ENCODE results near the gene CRIM1.

CRIM1 gene

DNA sequence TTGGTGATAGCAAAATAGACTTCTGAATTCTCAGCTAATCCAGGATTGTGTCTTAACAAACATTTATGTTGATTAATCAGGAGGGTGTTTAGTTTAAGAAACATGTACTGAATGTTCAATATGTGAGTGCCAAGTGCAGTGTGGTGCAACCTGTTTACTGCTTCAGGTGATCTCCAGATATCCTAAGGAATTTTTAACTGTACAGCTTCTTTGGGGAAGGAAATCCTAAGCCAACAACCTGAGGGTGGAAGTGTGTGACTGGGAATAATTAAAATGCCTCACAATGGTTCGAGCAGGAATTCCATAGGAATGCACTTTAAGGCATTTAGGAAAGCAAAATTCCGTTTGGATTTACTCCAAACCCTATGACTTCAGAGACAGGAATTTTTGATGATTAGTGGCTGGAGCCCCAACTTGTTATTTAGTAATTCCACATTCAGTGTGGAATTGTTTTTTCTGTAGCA lies 16.4 kb downstream of the CRIM1 start:
- no peak for DNase-seq (ENCODE audit: low read depth)

DNA sequence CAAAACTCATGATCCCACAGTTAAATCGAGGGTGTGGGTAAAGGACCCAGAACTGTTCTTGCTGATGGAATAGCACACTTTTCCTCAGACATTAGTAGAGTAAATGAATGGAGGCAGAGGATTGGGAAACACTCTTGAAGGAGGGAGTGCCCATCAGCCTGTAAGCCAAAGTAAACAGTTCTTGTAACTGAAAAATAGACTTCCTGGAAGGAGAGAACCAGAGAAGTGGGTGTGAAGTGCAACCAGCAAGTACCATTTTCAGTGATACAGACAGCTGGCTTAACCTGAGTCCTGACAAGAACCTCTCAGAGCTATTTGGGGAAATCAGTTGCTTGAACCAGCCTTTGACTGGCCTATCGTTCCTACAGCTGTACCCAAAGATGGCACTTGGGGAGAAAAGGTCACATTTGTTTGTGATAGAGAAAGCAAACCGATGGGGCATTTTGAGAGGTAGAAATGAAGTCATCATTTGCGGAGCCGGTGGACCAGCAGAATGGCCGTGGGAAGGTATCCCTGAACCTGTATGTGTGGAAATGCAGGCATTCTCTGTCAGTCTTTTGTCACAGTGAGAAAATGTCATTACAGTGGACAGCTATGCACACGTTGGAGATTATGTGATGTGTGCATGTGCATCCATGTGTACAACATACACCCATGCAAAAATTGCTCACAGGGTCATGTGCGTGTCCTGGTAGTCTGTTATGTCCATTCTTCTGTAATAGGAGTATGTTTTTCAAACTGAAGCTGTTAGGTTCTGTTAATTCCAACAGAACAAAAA lies 17.8 kb downstream of the CRIM1 start:
- DNase-seq (ENCODE audit: low read depth): no peak

DNA sequence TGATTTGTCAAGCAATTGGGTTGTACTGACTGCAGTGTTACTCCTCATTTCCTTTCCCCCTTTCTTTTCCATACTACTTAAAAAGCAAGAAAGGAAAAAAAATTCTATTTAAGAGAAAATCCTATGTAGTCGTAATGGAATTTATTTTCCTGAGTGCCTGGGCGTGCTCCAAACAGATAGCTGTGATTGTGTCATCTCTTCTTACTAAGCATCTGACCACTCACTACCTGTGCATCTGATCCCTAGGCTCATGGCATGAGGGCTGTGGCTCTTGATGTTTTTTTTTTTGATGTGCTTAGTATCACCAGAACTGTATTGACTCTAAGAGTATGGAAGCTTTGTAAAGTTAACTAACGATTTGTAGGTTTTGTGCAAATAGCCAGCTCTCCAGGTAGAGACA lies 19.0 kb downstream of the CRIM1 start:
- no peak for DNase-seq (ENCODE audit: low read depth)

DNA sequence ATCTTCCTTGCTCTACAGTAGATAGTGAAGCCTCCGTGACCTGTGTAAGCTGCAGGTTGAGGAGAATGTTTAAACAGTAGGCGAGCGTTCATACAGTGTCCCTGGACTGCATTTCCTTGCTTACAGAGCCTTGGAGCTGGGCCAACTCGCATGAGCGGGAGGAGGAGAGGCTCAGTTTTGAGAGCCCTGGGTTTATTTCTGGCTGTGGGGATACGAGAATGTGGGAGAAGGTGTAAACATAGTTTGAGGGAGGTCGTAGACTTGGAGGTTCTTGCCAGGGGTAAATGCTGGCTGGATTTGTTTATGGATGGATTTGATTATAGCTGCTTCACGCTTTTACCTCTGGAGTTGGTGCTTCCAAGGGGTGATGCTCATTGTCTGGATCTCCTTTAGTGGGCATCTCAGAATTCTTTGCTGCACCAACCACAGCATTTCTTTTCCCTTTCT lies 20.8 kb downstream of the CRIM1 start:
- no peak for DNase-seq (ENCODE audit: low read depth)

DNA sequence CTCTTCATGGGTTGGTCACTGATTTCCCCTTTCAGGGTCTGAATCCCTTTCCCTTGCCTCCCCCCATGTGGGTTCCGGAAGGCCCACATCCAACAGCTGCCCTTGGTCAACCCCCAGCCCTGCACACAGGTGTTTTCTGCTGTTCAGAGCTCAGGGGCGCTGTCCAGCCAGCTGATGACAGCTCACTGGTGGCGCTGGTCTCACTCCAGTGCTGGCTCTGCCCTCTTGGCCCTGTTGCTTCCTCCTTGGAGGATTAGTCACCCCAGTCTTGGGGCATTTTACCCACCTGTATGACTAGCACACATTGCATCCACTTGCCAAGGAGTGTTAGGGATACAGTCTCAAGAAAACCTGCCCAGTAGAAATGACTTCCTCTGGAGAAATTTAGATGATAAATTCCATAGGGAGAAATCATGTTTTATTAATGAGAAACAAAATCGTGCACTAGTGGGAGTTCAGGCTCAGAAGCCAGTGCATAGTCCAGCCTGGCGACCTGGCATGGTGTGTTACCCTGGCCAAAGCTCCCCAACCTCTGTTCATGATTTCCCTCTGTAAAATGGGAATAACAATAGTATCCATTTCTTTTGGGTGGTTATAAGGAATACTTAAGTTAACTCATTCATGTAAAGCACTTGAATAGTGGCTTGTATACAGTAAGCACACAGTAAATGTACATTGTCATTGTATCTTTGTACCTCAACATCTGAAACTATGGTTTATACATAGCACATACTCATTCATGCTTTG lies 21.6 kb downstream of the CRIM1 start:
- no peak for DNase-seq (ENCODE audit: low read depth)

DNA sequence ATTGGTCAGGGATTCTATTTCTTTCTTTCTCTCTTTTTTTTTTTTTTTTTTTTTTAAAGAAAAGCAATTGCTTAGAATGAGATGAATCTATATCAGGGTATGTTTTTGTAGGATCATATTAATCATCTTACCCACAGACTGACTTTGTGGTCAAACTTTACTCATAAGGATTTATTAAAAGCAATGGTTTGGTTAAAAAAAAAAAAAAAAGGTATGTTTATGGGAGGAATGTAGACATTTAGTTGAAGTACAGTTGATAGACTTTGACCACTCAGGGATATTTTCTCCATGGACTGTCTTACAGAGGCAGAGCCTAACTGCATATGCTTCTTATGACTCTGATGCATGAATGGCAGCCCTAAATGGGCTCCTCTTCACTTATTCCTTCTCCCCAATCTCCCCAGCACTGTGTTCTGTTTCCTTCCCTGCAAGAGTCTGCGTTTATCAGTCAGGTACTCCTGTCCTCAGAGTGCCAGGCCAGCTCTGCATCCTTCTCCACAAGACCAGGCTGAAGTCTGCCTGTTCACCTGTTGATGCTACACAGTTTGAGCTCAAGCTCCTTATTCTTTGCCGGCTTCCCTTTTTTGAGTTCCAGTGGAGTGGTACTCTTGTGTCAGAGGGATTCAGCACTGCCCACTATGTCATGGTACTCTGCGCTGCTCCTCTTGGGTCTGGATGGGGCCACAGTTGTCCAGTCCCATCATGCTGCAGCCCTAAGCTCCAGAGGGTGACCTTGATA lies 24.3 kb downstream of the CRIM1 start:
- DNase-seq (ENCODE audit: low read depth): no peak

DNA sequence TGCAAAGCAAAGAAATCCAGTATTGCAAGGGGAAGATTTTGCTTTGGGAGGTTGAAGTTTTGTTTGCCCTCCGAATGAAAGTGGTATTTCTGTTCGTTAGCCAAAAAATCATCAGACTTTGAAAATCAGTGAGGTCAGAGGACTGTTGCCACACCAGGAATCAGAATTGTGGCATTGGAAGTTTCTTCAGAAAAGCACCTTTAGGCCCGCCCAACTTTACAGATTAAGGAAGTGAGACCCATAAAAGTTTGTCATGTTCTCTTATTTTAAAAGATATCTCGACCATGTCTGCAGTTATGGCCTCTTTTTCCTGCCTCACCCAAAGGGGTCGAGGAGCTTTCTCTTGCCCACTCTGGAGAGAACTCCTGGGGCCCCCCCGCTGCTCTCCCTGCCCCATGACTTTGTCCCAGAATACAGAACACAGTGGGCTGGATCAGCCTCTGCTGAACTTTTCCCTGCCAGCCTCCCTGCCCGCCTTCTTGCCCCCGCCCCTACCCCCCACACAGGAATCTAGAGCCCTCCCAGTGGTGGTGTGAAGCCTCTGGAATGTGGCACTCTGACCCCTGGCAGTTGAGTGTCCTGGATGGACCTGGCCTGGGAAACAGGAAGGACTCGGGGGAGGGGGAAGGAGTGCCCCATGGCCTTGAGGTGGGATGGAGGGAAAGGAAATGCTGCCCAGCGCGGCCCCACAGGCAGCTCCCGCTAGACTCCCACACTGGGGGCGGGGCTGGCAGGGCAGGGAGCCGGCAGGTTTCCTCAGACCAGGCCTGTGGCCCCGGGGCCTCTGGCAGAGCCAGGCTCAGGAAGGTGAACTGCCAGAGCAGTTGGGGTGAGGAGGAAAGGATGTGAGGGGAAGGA lies 25.3 kb downstream of the CRIM1 start:
- DNase-seq (ENCODE audit: low read depth): no peak

DNA sequence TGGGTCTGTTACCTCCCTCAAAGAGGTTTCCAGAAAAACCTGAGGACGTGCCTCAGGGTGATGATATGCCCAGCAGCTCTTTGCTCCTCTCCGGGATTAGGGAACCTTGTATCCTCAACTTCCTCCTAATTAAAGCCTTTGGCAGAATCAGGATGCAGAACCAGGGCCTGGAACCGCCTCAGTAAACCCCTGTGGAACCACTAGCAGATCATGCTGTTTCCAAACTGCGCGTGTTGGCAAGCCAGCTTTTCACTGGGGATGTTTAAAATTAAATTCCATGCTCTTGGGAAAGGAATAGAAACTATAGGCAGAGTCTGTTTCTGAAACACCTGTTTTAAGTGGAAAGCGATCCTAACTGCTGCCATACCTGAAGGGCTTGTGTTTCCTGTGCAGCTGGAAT lies 26.4 kb downstream of the CRIM1 start:
- no peak for DNase-seq (ENCODE audit: low read depth)

DNA sequence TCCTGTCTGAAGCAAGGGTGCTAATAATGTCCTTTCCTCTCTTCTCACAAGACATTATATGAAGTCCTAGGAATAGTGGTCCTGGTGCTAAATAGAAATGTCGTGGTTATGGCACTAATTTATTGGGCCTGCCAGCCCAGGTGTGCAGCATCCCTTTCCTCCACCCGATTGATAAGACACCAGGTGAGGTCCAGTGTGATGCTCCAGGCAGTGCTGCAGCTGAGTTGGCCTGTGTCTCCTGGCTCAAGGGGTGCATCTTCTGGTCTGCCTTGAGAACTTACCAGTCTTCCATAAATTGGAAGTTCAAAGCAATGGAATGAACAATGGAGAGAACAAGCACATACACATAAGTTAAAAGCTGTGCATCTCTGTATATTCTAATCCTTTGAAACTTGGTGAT lies 26.9 kb downstream of the CRIM1 start:
- no peak for DNase-seq (ENCODE audit: low read depth)

DNA sequence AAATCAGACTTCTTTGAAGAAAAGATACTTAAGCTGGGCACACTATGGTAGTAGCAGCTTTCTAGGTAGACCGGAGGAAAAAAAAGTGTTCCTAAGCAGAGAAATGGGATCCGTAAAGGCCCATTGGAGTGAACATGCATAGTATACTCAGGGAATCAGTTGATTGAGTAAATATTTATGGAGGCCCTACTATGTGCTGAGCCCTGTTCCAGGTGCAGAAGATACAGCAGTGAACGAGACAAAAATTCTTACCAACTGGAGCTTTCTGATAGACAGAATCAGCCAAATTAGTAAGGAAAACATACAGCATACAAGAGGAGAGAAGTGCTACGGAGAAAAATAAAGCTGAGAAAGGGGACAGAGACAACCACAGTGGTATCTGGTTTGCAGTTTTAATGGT lies 28.1 kb downstream of the CRIM1 start:
- DNase-seq (ENCODE audit: low read depth): no peak

DNA sequence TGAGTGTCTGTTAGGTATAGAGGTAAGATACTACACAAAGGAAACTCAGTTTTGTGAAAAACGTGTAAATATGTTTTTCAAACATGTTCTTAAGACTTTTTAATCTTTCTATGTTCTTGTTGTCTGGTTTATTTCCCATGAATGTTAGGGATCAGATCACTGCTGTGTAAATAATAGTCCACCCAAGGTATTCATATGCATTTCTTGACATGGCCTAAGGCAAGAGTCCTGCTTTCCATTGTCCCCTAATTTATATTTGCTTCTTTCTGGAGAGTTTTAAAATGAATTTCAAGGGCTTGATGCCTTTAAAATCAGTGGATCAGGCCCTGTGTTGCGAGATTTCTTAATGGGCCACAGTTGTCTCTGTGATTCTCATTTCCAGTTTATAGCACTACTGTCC lies 28.9 kb downstream of the CRIM1 start:
- DNase-seq (ENCODE audit: low read depth): no peak

DNA sequence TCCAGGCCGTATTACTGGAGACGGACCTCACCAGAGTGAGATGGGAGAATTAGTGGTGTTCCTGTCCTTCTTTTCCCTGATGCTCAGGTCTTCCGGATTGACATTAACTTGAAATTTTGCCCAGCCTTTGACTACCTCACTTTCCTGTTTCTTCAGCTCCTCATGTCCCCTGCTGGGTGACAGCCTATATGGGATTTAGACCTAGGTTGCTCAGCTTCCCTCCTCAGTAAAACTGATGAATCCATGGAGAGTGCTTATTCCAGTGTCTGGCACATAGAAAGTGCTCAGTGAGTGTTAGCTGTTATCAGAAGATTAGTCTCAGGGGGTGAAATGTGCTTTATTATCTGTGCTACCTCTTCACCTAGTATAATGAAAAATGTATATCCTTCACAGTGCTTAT lies 30.0 kb downstream of the CRIM1 start:
- DNase-seq (ENCODE audit: low read depth): no peak

DNA sequence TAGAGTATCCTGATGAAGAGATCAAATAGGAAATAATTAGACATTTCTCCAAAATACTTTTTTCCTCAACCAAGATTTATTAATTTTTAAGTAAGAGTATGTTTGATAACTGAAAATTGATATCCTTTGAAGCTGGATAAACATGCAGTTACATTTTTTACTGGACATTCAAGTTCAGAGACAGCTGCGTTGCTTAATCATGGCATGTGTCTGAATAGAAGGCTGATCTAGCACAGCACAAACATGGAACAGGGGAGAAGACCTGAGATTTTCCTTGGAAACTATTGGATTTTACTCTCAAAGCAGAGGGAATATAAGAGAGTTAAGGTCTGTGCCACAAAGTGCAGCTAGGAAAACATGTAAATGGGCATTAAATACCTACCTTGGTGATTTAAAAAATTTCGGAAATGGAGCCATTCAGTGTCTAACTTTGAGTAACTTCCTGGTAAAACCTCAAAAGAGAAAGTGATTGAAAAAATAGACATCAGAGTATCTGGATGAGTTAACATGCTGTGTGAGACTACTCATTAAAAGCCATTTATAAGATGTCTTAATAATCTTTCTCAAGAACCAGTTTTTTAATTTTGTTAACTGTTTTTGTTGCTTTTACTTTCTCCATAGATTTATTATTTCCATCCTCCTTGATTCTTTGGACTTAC lies 31.8 kb downstream of the CRIM1 start:
- no peak for DNase-seq (ENCODE audit: low read depth)

DNA sequence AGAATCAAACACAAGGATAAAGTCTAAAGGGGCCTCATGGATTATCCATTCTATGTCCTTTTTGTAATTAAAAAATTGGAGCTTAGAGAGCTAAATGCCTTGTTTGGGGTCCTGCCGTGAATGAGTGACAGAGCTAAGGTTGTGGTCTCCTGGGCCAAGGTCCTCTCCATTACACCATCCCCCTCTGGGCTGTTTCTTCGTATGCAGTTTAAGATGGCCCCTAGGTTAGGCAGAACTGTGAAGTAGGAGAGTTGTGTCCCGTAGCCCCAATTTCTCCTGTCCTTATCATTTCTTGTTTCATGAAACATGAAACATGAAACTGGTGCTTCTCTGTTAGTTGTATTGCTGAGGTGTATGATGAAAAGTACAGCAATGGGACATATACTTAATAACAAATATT lies 32.9 kb downstream of the CRIM1 start:
- DNase-seq (ENCODE audit: low read depth): no peak

DNA sequence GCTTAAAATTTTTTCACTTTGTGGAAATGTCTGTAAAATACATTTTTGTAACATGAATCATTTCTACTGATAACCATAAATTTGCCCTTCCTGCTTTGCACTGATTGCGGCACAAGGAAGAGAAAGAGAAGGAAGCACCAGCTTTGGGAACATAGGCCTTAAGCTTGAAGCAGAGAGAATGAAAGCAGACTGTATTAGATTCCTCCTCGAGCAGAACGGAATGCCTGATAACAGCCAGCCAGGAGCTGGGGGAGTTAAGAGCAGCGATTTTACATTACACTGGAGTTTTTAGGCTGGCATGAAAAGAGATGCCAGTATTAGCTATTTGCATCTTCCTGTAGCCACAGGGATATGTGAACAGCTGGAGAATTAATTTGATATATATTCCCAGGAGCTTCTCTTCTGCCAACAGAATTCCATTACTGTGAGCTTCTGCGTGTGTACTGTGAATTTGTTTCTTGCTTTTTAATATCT lies 33.5 kb downstream of the CRIM1 start:
- DNase-seq (ENCODE audit: low read depth): no peak

DNA sequence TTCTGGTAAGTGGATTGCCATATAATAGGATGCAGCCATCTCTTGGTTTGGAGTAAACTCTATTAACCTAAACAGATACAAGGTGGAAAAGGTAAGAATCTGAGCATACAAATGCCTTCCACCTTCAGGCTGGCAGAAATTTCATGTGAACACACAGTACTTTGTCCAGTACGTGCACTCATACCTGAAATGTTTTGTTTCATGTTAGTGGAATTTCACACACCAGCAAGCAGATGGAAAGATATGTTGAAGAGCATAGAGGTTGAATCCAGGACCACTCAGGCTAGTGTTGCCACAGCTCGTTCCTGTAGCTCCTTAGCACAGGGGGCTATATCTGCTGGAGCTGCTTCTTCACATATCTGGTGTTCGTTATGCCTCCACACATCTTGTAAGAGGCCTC lies 34.0 kb downstream of the CRIM1 start:
- DNase-seq (ENCODE audit: low read depth): no peak

DNA sequence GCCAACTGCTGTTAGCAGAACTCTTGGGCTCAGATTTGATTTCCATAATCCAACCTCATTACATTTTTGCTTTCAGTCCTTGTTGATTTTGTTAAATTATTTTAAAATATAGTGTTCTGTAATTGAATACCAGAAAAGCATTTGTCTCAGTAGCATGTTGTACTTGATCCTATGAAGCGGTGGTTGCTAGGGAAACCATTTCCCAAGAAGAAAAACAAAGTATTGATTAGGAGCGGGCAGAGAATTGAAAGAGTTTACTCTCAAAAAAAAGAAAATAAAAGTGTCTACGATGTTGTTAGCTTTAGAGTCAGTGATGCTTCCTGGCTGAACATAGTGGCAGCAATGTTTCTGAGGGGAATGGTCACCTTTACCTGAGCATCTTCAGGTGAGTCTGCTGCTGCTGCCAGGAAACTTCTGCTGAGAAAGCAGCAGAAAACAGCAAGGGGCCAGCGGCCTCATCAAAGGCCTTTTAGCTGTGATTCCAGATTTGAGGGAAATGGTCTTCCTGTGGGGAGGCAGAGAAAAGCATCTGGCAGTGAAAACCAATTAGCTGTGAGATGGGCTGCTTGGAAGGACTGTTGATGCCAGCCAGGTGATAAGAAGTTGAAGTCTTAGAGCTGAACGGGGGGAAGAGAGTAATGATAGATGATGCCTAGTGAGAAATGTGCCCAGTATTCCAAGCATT lies 37.1 kb downstream of the CRIM1 start:
- no peak for DNase-seq (ENCODE audit: low read depth)

DNA sequence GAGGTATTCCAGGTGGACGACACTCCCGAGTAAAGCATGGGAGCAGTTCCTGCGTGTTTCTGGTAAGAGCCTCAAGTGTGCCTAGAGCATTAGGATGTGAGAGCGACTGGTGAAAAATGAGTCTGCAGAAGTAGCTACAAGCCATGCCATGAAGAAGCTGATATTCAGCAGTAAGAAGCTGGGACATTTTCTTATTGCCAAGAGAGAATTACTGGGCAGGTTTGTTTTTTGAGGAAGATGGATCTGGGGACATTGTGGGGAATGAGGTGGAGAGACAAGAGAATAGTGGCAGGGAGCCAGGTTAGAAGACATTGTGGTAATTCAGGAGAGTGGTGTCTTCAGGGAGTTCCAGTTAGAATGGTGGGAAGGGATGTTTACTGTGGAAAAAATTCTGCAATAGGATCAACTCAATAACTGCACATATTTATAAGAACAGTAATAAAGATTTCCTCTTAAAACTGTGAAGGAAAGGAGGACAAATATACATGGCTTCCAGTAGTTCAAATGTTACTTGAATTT lies 38.2 kb downstream of the CRIM1 start:
- DNase-seq (ENCODE audit: low read depth): no peak

DNA sequence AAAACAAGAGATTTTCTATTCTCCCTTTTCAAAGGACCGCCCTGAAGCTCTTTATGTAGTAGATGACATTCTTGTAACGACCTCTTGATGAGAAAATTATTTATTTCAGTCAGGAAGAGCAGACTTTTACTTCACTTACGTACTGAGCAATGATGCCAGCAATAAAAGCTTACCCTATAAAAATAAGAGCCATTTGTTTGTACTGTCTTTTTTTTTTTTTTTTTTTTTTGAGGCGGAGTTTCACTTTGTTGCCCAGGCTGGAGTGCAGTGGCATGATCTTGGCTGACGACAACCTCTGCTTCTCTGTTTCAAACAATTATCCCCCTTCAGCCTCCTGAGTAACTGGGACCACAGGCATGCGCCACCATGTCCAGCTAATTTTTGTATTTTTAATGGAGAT lies 39.2 kb downstream of the CRIM1 start:
- DNase-seq (ENCODE audit: low read depth): no peak

DNA sequence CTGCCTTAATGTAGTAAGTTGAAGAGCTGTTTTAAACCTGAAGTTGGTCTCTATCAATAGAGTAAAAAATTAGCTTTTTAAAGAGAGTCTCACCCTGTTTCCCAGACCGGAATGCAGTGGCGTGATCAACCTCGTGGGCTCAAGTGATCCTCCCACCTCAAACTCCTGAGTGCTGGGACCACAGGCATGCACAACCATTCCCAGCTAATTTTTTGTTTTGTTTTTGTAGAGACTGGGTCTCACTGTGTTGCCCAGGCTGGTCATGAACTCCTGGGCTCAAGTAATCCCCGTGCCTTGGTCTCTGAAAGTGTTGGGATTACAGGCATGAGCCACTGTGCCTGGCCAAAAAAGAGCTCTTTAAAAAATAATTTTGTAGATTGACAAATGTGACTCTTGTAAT lies 40.3 kb downstream of the CRIM1 start:
- DNase-seq (ENCODE audit: low read depth): no peak

All from activated gamma-delta T cell treated with anti-CD3 and anti-CD28 coated beads, Interleukin-2, amount 50 U/mL, for 16 hours (primary cell).